NOMO-1 treated with dmso at 0.1 percent for 144 hours (cell line): Measurements from ENCODE around the gene TMA7B.

Experiments
- DNase-seq: peaks from one replicate; lab custom pipeline; 2025; ENCODE audit not compliant: unreplicated experiment; lab: John Stamatoyannopoulos, UW

The TMA7B gene

DNA sequence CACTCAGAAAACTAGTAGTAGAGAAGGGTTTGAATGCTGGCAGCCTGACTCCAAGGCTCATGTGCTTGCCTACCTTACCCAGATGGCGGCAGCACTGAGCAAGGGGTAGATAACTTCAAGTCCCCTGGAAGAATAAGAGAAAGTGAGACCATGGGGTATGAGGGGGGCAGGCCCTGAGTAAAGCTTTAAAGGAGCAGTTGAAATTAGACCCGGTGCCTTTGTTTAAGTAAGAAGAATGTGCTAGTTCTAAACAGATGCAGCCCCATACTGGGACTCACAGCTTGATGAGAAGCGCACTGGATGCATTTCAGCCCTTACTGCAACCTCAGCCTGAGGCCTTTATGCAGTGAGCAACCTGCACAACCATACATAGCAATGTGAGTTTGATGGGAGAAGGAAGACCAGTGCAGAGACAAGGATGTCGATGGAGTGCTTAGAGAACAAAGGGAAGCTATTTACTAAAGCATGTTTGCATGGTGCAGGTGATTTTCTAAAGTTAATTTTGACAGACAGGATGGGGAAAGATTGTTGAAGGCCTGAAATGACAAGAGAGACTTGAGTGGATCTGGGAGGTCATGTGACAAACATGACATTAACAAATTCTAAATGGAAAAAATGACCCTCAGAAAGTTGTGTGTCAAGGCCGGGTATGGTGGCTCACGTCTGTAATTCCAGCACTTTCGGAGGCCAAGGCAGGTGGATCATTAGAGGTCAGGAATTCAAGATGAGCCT, 27.1 kb upstream of the TMA7B start:
- peak; percentile 19 for DNase-seq

DNA sequence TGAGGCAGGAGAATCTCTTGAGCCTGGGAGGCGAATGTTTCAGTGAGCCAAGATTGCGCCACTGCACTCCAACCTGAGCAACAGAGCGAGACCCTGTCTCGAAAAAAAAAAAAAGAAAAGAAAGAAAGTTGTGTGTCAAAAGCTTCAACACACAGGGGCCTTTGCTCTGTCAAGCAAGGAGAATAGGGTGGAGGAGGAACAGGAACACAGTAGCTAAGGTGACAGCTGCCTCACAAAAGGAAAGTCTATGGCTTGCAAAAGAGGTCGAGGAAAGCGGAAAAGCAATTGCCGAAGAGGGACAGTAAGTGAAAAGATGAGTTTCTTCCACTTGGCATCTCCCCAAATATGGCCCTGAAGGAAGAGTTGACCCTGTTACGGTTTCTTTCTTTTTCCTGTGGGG, 26.5 kb upstream of the TMA7B start:
- DNase-seq, result no peak

GRCh38 chr22:39935116-39935515, 25.1 kb upstream of the TMA7B start:
- no peak for DNase-seq

GRCh38 chr22:39935612-39936011, 24.6 kb upstream of the TMA7B start:
- DNase-seq, result no peak

GRCh38 chr22:39936523-39937145, 23.6 kb upstream of the TMA7B start:
- DNase-seq, result no peak

- DNase-seq, result no peak
Measured at GRCh38 chr22:39937906-39938305, 22.3 kb upstream of the TMA7B start.

- DNase-seq, result no peak
Measured at GRCh38 chr22:39938509-39939111, 21.6 kb upstream of the TMA7B start.

DNA sequence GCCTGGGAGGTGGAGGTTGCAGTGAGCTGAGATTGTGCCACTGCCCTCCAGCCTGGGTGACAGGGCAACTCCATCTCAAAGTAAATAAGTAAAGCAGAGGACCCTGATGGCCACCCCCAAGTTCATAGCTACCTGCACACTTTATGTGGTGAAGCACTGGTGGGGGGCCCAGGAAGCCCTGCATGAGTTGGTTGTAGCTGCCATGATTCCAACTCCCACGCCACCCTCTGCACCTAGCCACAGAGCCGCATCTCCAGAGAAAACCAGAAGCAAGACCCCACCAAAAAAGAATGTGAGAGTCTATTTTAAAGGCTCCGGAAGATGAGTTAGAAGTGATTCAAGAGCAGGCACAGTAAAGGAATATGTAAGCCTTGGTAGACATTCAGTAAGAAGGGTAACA, 20.4 kb upstream of the TMA7B start:
- no peak for DNase-seq

GRCh38 chr22:39940757-39941305, 19.4 kb upstream of the TMA7B start:
- DNase-seq, result no peak

DNA sequence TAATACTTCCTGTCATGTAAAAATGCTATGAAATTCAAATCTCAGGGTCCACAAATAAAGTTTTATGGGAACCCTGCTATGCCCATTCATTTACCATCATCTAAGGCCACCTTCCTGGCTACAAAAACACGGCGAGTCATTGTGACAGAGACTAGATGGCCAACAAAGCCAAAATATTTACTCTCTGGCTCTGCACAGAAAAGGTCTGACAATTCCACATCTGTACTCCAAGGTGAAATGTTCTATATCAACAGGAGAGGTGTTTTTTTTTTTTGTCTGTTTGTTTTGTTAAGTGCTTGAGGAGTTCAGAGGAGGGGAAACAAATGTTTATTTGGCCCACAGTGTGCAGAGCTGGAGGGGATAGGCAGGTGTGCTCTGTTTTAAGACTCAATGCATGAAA, 18.6 kb upstream of the TMA7B start:
- DNase-seq, result no peak

DNA sequence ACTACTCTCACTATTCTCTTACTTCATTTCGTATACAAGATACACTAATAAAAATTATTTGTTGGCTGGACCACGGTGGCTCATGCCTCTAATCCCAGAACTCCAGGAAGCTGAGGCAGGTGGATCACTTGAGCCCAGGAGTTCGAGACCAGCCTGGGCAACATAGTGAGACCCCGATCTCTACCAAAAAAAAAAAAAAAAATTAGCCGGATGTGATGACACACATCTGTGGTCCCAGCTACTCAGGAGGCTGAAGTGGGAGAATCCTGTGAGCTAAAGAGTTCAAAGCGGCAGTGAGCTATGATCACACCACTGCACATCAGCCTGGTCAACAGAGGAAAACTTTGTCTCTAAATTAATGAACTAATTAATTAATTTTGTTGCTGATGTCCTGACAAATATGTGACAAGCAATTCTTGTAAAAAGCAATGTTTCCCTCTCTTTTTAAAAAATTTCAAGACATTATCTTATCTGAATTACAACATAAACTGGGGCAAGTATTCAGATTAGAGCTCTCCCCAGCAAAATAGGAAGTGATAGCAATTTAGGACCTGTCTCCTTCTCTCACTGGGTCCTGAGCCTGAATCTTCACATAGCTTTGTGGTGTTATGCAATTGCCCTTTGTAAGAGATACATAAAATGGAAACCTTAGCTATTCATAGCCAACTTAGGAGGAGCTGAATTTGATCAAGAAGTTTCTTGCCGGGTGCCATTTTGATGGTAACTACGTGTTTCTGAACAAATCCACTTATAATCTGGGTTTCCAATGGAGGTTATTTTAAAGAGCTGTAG, 17.6 kb upstream of the TMA7B start:
- peak; percentile 88 for DNase-seq

DNA sequence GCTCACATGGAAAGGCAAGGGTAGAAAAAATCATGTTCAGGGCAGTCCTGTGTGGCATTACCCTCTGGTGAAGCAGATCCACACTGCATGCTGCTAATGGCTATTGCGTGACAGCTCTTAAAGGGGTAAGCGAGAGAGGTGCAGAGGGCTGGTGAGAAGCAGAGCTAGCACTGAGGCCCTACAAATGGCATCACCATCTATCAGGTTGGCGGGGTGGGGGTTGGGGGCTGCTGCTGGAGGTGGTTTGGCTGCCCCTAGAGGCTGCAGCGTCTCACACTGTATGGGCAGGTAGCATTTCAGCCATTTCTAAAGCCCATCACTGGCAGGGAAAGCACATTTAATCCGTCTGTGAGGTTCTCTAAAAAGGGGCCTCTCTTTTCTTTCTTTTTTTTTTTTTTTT, 16.9 kb upstream of the TMA7B start:
- DNase-seq, result no peak

DNA sequence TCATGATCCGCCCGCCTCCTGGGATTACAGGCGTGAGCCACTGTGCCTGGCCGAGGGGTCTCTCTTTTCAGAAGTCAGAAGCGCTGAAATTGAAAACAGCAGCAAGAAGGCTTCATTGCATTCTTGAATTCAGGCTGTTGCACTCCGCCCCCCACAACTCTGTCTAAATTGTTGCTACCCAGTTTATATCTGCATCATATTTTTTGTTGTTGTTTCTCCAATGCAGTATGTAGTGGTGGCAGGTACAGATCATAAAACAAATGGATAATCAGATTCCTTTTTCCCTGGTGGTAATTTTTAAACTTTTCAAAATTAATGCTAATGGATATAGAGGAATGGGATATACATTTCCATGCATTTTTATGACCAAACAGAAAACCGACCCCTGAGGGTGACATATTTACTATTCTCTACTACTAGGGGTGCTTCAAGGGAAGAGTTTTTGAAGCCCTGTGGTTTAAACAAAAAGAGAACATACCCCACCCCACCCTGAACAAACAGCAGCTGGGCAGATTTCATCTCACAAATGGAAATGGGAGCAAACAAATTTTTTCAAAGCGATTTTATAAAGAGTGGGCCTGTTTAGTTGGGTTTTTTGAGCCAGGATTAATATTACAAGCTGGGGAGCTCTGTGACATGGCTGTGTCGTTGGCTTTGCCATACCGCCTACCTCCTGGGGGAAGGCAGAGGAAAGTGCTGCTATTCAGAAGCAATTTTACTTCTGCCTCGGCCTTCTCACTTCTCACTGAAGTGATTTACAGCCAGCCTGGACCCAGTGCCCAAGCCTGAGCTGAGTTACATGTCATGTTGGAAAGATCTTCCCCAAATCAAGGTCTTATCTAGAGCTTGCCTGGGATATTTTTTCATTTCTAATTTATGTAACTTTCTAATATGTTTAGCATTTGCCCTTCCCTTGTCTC, 16.0 kb upstream of the TMA7B start:
- DNase-seq, result no peak

GRCh38 chr22:39946126-39946502, 14.1 kb upstream of the TMA7B start:
- DNase-seq, result no peak

- DNase-seq, result peak; percentile 46
Measured at GRCh38 chr22:39946503-39947219, 13.5 kb upstream of the TMA7B start.

- DNase-seq, result no peak
Measured at GRCh38 chr22:39947220-39948216, 12.7 kb upstream of the TMA7B start.

GRCh38 chr22:39949964-39950737, 10.0 kb upstream of the TMA7B start:
- DNase-seq, result no peak
